A549 (cell line): ENCODE measurements around the gene VAT1. TPM values are rescaled to one million over a fixed set of nuclear protein-coding genes. Genes with fewer than 3 reads are reported as not detected.

ENCODE experiments used
- ATAC-seq, 2 experiments: fragments of 200-7000 bp in 1 of 2; fragments of >200 bp in 1 of 2; cut with Nextera tagmentation in 1 of 2; cut with Tn5 transposase in 1 of 2; 3 replicates each; pipeline versions ENCODE4 v1.8.0 to v1.9.1; 2018 to 2020; ENCODE audit warnings: mild to moderate bottlenecking in 1 of 2, moderate library complexity in 1 of 2
- CTCF ChIA-PET: fragments of 300-600 bp; sonication (Branson Sonifier 250); formaldehyde crosslinking; extraction: SDS; loops from one replicate; lab custom pipeline; 2021; ENCODE audit warnings: antibody characterized with exemption, inconsistent platforms; lab: Yijun Ruan, JAX
- POLR2A ChIA-PET: fragments of 350-600 bp; formaldehyde crosslinking; extraction: SDS; loops from one replicate; lab custom pipeline; 2021; ENCODE audit warnings: antibody characterized with exemption, inconsistent platforms; lab: Yijun Ruan, JAX
- DNase-seq, 2 experiments: peaks; one replicate each; pipeline versions ENCODE4 v3.0.0 to v3.0.0-alpha.2; 2011 to 2016; ENCODE audit warnings: low read depth in 1 of 2, low spot score in 1 of 2
- FAIRE-seq: peaks from 2 replicates; lab custom pipeline; 2011; peaks lifted over from hg19 to GRCh38; lab: Jason Lieb, UNC
- H3K27ac ChIP-seq, 2 experiments: fragments of >200 bp; sonication (Bioruptor Twin); formaldehyde crosslinking; 3 replicates each; pipeline ENCODE4 v1.5.1; 2016 to 2017
- H3K4me1 ChIP-seq: fragments of >200 bp; sonication (Bioruptor Twin); formaldehyde crosslinking; 3 replicates; pipeline ENCODE4 v1.6.1; 2016
- H3K4me2 ChIP-seq: fragments of >200 bp; sonication (Bioruptor Twin); formaldehyde crosslinking; 3 replicates; pipeline ENCODE4 v1.6.1; 2016
- H3K4me3 ChIP-seq: fragments of >200 bp; sonication (Bioruptor Twin); formaldehyde crosslinking; 3 replicates; pipeline ENCODE4 v1.5.1; 2016
- H3K9me3 ChIP-seq: fragments of >200 bp; sonication (Bioruptor Twin); formaldehyde crosslinking; 3 replicates; pipeline ENCODE4 v1.6.1; 2016
- CBX8 ChIP-seq: fragments of 200-600 bp; sonication (generic); IDR thresholded peaks from 2 replicates; pipeline ENCODE4 v1.6.1; 2016
- CHD4 ChIP-seq: fragments of 200-600 bp; sonication (generic); IDR thresholded peaks from 2 replicates; pipeline ENCODE4 v1.6.1; 2016; ENCODE audit warnings: antibody characterized with exemption, mild to moderate bottlenecking, borderline replicate concordance
- ESRRA ChIP-seq: fragments of 150-350 bp; IDR thresholded peaks from 2 replicates; pipeline ENCODE4 v1.6.1; 2014; ENCODE audit warnings: mild to moderate bottlenecking, low read length, borderline replicate concordance
- FOSL2 ChIP-seq, 2 experiments: fragments of 450-650 bp in 1 of 2; fragments of >200 bp in 1 of 2; sonication (Bioruptor Twin) in 1 of 2; formaldehyde crosslinking; IDR thresholded peaks; 2 replicates each; pipeline versions ENCODE4 v1.5.0 to v1.6.1; 2016 to 2020; ENCODE audit warnings: mild to moderate bottlenecking in 1 of 2, moderate library complexity in 1 of 2
- FOXS1 ChIP-seq: fragments of 250-450 bp; sonication (Bioruptor Pico); IDR thresholded peaks from 2 replicates; pipeline ENCODE4 v1.5.0; 2020; ENCODE audit warnings: mild to moderate bottlenecking, moderate library complexity
- GATA3 ChIP-seq: IDR thresholded peaks from 2 replicates; pipeline ENCODE4 v1.6.1; 2012; ENCODE audit warnings: borderline replicate concordance
- HOXA7 ChIP-seq: fragments of 250-450 bp; sonication (Bioruptor Pico); IDR thresholded peaks from 2 replicates; pipeline ENCODE4 v1.5.0; 2020; ENCODE audit warnings: mild to moderate bottlenecking, moderate library complexity
- HOXB5 ChIP-seq: fragments of 250-450 bp; sonication (Bioruptor Pico); IDR thresholded peaks from 2 replicates; pipeline ENCODE4 v1.5.0; 2020; ENCODE audit warnings: mild to moderate bottlenecking, moderate library complexity
- JUNB ChIP-seq: fragments of >200 bp; sonication (Bioruptor Twin); formaldehyde crosslinking; IDR thresholded peaks from 2 replicates; pipeline ENCODE4 v1.6.1; 2016
- KDM5A ChIP-seq: fragments of 200-600 bp; sonication (generic); IDR thresholded peaks from 2 replicates; pipeline ENCODE4 v1.6.1; 2016; ENCODE audit warnings: antibody characterized with exemption, mild to moderate bottlenecking
- MAX ChIP-seq: IDR thresholded peaks from 2 replicates; pipeline ENCODE4 v1.6.1; 2012
- NR3C1 ChIP-seq: fragments of >200 bp; sonication (Bioruptor Twin); formaldehyde crosslinking; IDR thresholded peaks from 3 replicates; pipeline ENCODE4 v1.6.1; 2017
- PHF8 ChIP-seq: fragments of 200-600 bp; sonication (generic); IDR thresholded peaks from 2 replicates; pipeline ENCODE4 v1.6.1; 2016; ENCODE audit warnings: low read depth, mild to moderate bottlenecking, antibody characterized with exemption, moderate library complexity, borderline replicate concordance
- POLR2A ChIP-seq: IDR thresholded peaks from 2 replicates; pipeline ENCODE4 v1.6.1; 2012; ENCODE audit warnings: mild to moderate bottlenecking, low read length
- POLR2AphosphoS2 ChIP-seq: conservative IDR thresholded peaks from 2 replicates; pipeline ENCODE4 v1.6.1; 2012; ENCODE audit warnings: low read length, improper control_type of control experiment, inconsistent platforms
- RCOR1 ChIP-seq: fragments of 150-350 bp; IDR thresholded peaks from 2 replicates; pipeline ENCODE4 v1.6.1; 2014; ENCODE audit warnings: antibody characterized with exemption, low read length, low read depth
- SMC3 ChIP-seq: fragments of >200 bp; sonication (Bioruptor Twin); formaldehyde crosslinking; IDR thresholded peaks from 3 replicates; pipeline ENCODE4 v1.6.1; 2018; ENCODE audit warnings: inconsistent platforms
- SREBF2 ChIP-seq: fragments of 450-650 bp; IDR thresholded peaks from 2 replicates; pipeline ENCODE4 v1.6.1; 2014; ENCODE audit warnings: mild to moderate bottlenecking, moderate library complexity
- USF2 ChIP-seq: fragments of 450-650 bp; IDR thresholded peaks from 2 replicates; pipeline ENCODE4 v1.6.1; 2014; ENCODE audit warnings: antibody characterized with exemption
- ZC3H11A ChIP-seq: fragments of 450-650 bp; IDR thresholded peaks from 2 replicates; pipeline ENCODE4 v1.6.1; 2014; ENCODE audit warnings: antibody characterized with exemption, mild to moderate bottlenecking
- ZFP36 ChIP-seq: fragments of 450-650 bp; IDR thresholded peaks from 2 replicates; pipeline ENCODE4 v1.6.1; 2014; ENCODE audit warnings: borderline replicate concordance; ENCODE audit not compliant: partially characterized antibody
- ZNF302 ChIP-seq: fragments of 250-450 bp; sonication (Bioruptor Pico); IDR thresholded peaks from 2 replicates; pipeline ENCODE4 v1.9.0; 2021; ENCODE audit warnings: inconsistent platforms, mild to moderate bottlenecking, moderate library complexity
- ZSCAN20 ChIP-seq: fragments of 250-450 bp; sonication (Bioruptor Pico); IDR thresholded peaks from 2 replicates; pipeline ENCODE4 v1.8.0; 2022; ENCODE audit warnings: mild to moderate bottlenecking, moderate library complexity
- WGBS: methylation state at CpG from one replicate; pipeline ENCODE4 v1.1.6; 2017; ENCODE audit errors: missing lambda C conversion rate; 5-methylcytosine and 5-hydroxymethylcytosine counted together
- polyA plus RNA-seq, 4 experiments: library from polyadenylated mRNA; depleted of rRNA in 3 of 4; stranded (reverse); fragments of >200 nt; fragmentation: RNase III in 1 of 4; extraction: RNeasy Plus Mini Kit Qiagen cat#74134 plus additional on column Dnase treatment in 1 of 4; gene quantifications; 2 replicates in 3 of 4; 3 replicates in 1 of 4; pipeline ENCODE4 v1.2.3, GENCODE V29; 2011 to 2017

VAT1 gene
- polyA plus RNA-seq, 2 of the 4 experiments (the other 2 are of a cell fraction) = 153 to 167 TPM

GRCh38 chr17:43040655-43041054 is 18.5 kb upstream of the VAT1 start:
- TF ChIP-seq POLR2AphosphoS2 (no peak), ESRRA (no peak), FOSL2 (IDR thresholded peaks at IDR 0.05) (no peak), FOSL2 (CRISPR knock-in tag; IDR thresholded peaks at IDR 0.05) (no peak), POLR2A (no peak), HOXA7 (CRISPR knock-in tag) (no peak), GATA3 (no peak), JUNB (no peak), MAX (no peak), ZC3H11A (no peak), NR3C1 (no peak), KDM5A (no peak), ZFP36 (no peak)
- TF ChIP-seq, all 56 proteins: peak for 0
- Histone ChIP-seq H3K4me3 (no peak overlapping the region), H3K9me3 (no peaks in the 10 kb centered on the region), H3K4me2 (no peak overlapping the region), H3K27ac (no peak overlapping the region), H3K4me1 (no peaks in the 10 kb centered on the region)
- WGBS = 88% methylated on average over 2 of the region's 2 CpGs
- ChIA-PET CTCF (interaction anchor here (1.5 to 2.1 kb wide), 2 partner anchors 12 to 44 kb away, joined by 4 to 5 read pairs; no protein-coding TSS in a partner anchor), POLR2A (no interaction called here)
- FAIRE-seq (no peak), ATAC-seq (no peak), DNase-seq (no peak)

- Histone ChIP-seq H3K27ac (no peak overlapping the region), H3K4me3 (no peak overlapping the region), H3K4me1 (no peaks in the 10 kb centered on the region)
- DNase-seq (no peak), FAIRE-seq (no peak), ATAC-seq (no peak)
- WGBS = 91% methylated on average over 2 of the region's 2 CpGs
- CTCF ChIA-PET = interaction anchor here (0.6 to 1.5 kb wide), 4 partner anchors 11 to 345 kb away, joined by 3 to 5 read pairs (median 4); no protein-coding TSS in a partner anchor
- TF ChIP-seq ZNF302 (CRISPR knock-in tag) (no peak), USF2 (no peak), FOXS1 (CRISPR knock-in tag) (no peak), RCOR1 (no peak)
- TF ChIP-seq, all 56 proteins: peak for 0
- POLR2A ChIA-PET = no interaction called here
- H3K4me2 ChIP-seq = no peak overlapping the region
- no peaks in the 10 kb centered on the region for H3K9me3 ChIP-seq
Measured at GRCh38 chr17:43039646-43040045, 17.5 kb upstream of the VAT1 start.

- ChIA-PET CTCF (interaction anchor here (2.7 kb wide), 1 partner anchor 11 kb away, joined by 19 read pairs; the partner anchor contains the start of gene RND2), POLR2A (no interaction called here)
- H3K27ac ChIP-seq = no peak overlapping the region
- no peaks in the 10 kb centered on the region for H3K9me3 ChIP-seq
- TF ChIP-seq CBX8 (no peak), NR3C1 (no peak), CHD4 (no peak)
- WGBS = 98% methylated on average over 3 of the region's 3 CpGs
- FAIRE-seq = no peak
- no peak for ATAC-seq
- no peak for DNase-seq
- no peak overlapping the region for H3K4me2 ChIP-seq
- H3K4me1 ChIP-seq = peaks cover 1% of the 10 kb centered on the region; the same call in 2 of the 3 replicates
- H3K4me3 ChIP-seq = no peak overlapping the region
Measured at GRCh38 chr17:43034894-43035293, 12.7 kb upstream of the VAT1 start.

GRCh38 chr17:43033948-43034881 is 12.0 kb upstream of the VAT1 start:
- Histone ChIP-seq H3K4me2 (no peak overlapping the region), H3K4me3 (no peak overlapping the region), H3K9me3 (no peaks in the 10 kb centered on the region), H3K4me1 (peaks cover 7% of the 10 kb centered on the region; the same call in 2 of the 3 replicates), H3K27ac (no peak overlapping the region)
- no peak for FAIRE-seq
- POLR2A ChIA-PET = interaction anchor here (1.1 kb wide), 1 partner anchor 10 kb away, joined by 3 read pairs; no protein-coding TSS in a partner anchor
- WGBS = 77% methylated on average over 12 of the region's 12 CpGs
- TF ChIP-seq POLR2AphosphoS2 = no peak
- TF ChIP-seq SREBF2 = no peak
- TF ChIP-seq RCOR1 = no peak
- no peak for TF ChIP-seq KDM5A
- TF ChIP-seq PHF8 = no peak
- no peak for TF ChIP-seq ZSCAN20
- TF ChIP-seq CBX8 = no peak
- TF ChIP-seq MAX = no peak
- TF ChIP-seq HOXB5 (CRISPR knock-in tag) = no peak
- TF ChIP-seq USF2 = no peak
- no peak for TF ChIP-seq SMC3
- DNase-seq = no peak
- CTCF ChIA-PET = interaction anchor here (2.7 kb wide), 1 partner anchor 10 kb away, joined by 19 read pairs; the partner anchor contains the start of gene RND2
- ATAC-seq = no peak
